ENCODE data around the gene TMEM108.

GRCh38 chr3:133383175-133383574 is 345.0 kb downstream of the TMEM108 start:
- TF ChIP-seq CTCF (tag by site-specific recombination; IDR thresholded peaks at IDR 0.05) (no peak), ZBTB7A (tag by site-specific recombination; IDR thresholded peaks at IDR 0.05; ENCODE audit: low read depth) (no peak), PRDM2 (tag by site-specific recombination; IDR thresholded peaks at IDR 0.05; ENCODE audit: borderline replicate concordance) (no peak), ZNF555 (tag by site-specific recombination; conservative IDR thresholded peaks at IDR 0.05) (no peak), SETDB1 (IDR thresholded peaks at IDR 0.05; ENCODE audit: insufficient read length, low read length) (no peak), ZNF670 (tag by site-specific recombination; IDR thresholded peaks at IDR 0.05; ENCODE audit: low read depth) (no peak), ZNF777 (tag by site-specific recombination; IDR thresholded peaks at IDR 0.05; ENCODE audit: borderline replicate concordance) (no peak), ZNF449 (tag by site-specific recombination; IDR thresholded peaks at IDR 0.05) (no peak)

All from HEK293 (cell line).